Middle frontal gyrus (tissue), 1 donor: ENCODE data around the gene SETDB2.

Experiments
- DNase-seq: peaks from one replicate; pipeline ENCODE4 v3.0.0-alpha.2; 2015; ENCODE audit warnings: low spot score; ENCODE audit errors: extremely low spot score

Gene SETDB2

DNA sequence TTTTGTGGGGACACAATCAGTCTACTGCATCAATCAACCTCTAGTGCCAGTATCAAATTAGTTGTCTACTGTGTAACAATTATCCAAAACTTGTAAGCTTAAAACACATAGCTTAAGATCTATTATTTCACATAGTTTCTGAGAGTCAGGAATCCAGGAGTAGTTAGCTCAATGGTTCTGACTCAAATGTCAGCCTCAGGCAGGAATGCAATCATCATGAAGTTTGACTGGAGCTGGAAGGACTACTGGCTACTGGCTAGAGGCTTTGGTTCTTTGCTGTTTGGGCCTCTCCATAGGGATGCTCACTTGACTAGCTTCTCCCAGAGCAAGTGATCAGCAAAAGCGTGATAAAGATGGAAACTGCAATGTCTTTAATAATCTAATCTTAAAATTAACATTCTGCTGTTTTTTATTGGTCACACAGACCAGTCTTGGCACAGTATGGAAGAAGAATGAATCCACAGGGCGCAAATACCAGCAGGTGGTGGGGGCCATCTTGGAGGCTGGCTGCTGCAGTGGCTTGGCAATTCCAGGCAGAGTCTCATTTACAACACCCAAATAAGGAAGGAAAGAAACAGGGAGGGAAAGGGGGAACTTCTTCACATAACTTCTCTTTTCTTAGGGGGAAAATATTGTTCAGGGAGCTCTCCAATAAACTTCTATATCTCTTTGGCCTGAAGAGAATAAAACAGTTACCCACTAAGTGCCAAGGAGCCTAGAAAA, 15.9 kb upstream of the SETDB2 start:
- no peak for DNase-seq

GRCh38 chr13:49429121-49429520, 15.0 kb upstream of the SETDB2 start:
- no peak for DNase-seq

DNA sequence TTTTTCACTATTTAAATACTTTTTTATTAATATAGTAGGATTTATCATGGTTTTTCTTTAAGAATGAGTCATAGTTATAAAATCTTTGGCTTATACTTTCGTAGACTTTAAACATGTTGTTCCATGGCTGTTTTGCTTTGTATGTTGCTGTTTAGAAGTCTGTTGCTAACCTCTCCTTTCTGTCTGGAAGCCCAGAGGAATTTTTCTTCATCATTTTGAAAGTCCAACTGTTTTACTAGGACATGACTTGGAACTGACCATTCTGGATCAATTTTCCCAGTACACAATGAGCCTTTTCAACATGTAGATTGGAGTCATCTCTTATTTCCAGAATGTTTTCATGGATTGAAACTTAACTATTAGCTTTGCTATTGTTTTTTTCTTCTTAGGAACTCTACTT, 8.1 kb upstream of the SETDB2 start:
- DNase-seq = no peak

DNA sequence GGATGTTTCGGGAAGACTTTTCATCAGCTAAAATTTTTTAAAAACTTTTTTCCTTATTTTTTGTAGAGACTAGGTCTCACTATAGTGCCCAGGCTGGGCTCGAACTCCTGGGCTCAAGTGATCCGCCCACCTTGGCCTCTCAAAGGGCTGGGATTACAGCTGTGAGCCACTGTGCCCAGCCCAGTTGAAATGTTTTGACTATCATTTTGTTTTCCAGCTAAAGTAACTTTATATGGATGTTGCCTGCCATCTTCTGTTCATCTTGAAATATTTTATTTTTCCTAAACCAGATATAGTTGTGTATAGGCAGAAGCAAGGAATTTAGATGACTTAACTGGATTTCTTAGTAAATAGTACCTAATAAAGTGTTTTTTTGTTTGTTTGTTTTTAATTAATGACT, 7.2 kb upstream of the SETDB2 start:
- no peak for DNase-seq

- no peak for DNase-seq
These were observed 6.4 kb upstream of the SETDB2 start for GRCh38 chr13:49437705-49438104.

DNA sequence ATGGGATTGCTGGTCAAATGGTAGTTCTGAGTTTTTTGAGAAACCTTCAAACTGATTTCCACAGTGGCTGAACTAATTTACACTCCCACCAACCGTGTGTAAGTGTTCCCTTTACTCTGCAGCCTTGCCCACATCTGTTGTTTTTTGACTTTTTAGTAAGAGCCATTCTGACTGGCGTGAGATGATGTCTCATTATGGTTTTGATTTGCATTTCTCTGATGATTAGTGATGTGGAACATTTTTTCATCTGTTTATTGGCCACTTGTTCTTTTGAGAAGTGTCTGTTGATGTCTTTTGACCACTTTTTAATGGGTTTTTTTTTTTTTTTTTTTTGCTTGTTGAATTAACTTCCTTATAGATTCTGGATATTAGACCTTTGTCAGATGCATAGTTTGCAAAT, 4.5 kb upstream of the SETDB2 start:
- DNase-seq = no peak

GRCh38 chr13:49441312-49441711, 2.8 kb upstream of the SETDB2 start:
- no peak for DNase-seq

- no peak for DNase-seq
These were observed 2.2 kb upstream of the SETDB2 start for GRCh38 chr13:49441846-49442245.

GRCh38 chr13:49443357-49443703, 744 bp upstream of the SETDB2 start:
- no peak for DNase-seq

DNA sequence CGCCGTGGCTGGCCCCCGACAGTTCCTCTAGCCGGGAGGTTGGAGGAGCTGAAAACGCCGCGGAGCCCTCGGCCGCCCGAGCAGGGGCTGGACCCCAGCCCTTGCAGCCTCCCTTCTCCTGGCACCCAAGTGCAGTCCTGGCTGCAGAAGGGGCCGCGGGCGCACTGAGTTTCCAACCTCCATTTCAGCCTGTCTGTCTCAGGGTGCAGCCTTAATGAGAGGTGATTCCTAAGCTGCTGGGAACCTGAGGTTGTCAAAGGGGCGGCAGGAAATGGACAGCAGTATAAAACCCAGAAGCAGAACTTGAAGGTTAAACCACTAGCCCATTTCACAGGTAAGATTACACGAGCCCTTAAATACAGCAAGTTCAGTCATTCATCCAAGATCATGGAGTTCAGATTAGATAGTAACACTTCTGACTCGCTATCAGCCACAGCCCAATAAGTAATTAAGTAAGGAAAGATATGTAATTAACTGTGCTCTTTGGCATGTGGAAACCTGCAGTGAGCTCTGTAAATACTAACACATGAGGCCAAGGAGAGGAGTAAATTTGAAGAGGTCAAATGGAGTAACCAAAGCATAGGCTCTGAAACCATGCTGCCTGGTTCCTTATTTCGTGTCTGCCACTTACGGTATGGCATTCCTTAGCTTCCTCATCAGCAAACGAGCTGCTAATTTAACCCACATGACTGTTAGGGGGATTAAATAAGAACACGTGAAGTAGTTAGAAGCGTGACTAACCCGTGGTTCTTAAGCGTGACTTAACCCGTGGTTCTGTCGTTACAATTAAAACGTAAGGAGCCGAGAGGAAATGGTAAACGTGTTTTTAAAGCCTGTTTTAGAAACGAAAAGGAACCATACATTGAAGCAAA, 686 bp downstream of the SETDB2 start:
- no peak for DNase-seq

DNA sequence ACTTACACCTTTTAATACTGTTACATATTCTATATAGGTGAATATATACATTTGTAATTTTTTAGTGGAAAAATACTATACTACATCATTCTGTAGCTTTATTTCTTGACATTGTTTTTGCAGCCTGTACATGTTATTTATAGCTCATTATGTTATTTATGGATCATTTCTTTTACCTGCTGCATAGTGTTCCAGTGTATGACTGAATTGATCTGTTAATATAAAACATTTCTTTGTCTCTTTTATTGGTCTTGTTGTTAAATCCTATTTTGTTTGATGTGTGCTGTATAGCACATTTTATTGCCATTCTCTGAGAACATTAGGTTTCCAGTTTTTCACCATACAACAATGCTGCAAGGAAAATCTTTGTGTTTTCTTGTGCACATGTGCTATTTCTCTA, 2.4 kb downstream of the SETDB2 start:
- DNase-seq = no peak

GRCh38 chr13:49448753-49449152, 4.7 kb downstream of the SETDB2 start:
- DNase-seq = no peak

DNA sequence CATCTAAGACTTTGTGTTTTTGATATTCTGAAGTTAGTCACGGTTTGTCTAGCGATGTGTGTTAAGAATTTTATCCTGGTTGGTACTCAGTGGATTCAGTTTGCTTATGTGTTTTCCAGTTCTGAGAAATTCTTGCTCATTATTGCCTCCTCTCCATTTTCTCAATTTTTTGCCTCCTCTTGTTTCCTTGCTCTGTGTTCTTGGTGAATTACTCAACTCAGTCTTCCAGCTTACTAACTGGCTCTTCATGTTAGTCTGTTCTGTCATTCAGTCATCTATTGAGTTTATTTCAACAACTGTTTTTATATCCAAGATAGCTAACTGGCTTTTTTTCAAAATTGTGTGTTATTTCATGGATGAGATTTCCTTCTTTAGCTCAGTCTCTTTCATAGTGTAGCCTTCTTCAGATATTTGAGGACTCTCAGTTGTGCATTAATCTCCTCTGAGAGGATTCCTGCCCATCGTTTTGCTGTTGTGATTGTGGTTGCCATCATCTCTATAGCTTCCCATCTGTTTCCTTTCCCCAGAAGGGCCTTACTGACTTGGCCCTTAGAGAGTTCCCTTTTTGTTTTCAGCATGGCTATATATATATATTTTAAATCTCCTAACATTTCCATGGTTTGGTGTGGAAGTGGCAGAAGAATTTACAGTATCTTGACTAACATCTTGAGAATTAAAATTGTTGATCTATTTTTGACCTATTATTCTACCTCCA, 6.2 kb downstream of the SETDB2 start:
- DNase-seq = no peak

DNA sequence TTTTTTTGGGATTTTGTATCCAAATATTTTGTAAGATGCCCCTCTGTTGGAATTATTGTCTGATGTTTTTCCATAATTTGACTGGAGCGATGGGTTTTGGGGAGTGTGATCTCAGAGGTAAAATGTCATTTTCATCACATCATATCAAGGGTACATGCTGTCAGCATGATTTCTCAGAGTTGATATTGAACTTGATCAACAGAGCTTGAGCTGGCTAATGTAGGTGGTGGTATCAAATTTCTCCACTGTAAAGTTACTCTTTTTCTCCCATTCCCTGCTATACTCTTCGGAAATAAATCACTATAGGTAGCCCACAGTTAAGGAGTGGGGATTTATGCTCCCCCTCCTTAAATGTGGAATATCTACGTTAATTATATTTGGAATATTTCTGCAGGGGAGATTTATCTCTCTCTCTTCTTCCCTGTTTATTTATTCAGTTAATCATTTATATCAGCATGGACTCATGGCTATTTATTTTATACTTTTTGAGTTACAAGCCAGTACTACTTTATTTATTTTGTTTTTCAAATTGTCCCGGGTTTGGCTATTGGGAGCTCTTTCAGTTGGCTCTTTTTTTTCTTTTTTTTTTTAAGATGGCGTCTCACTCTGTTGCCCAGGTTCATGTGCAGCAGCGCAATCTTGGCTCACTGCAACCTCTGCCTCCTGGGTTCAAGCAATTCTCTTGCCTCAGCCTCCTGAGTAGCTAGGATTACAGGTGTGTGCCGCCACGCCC, 8.8 kb downstream of the SETDB2 start:
- no peak for DNase-seq

GRCh38 chr13:49453465-49453864, 9.4 kb downstream of the SETDB2 start:
- no peak for DNase-seq

DNA sequence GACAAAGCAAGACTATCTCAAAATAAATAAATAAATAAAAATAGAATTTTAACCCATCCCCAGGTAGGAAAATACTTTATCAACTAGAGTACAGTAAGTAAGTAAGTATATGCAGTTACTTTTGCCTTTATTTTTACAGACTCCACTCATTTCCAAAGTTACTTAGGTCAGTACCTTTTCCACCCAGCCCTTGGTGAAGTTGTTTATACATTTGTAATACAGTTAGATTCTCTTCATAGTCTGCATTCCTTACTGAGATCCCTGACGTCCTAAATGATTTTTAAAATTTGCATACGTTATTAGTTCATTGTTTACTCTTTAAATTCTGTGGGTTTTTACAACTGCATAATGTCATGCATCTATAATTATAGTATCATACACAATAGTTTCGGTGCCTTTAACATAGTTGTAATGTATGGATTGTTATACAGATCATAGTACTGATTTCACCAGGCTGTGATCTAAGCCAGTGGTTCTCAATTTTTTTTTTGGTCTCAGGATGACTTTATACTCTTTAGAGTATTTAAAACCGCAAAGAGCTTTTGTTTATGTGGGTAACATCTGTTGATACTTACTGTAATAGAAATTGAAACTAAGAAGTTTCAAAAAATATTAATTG, 10.4 kb downstream of the SETDB2 start:
- DNase-seq = no peak

- DNase-seq = no peak
These were observed 10.9 kb downstream of the SETDB2 start for GRCh38 chr13:49455007-49455398.

- DNase-seq = no peak
These were observed 12.1 kb downstream of the SETDB2 start for GRCh38 chr13:49456156-49456555.

DNA sequence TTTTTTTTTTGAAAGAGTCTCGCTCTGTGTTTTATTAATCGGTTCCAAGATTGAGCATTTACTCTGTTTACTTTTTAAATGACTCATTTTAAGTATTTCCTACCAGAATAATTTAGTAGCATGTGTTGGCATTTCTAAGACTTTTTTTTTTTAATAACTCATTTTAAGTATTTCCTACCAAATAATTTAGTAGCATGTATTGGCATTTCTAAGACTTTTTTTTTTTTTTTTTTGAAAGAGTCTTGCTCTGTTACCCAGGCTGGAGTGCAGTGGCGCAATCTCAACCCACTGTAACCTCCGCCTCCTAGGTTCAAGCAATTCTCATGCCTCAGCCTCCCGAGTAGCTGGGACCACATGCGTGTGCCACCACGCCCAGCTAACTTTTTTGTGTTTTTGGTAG, 13.1 kb downstream of the SETDB2 start:
- no peak for DNase-seq

- no peak for DNase-seq
These were observed 15.5 kb downstream of the SETDB2 start for GRCh38 chr13:49459580-49459979.

DNA sequence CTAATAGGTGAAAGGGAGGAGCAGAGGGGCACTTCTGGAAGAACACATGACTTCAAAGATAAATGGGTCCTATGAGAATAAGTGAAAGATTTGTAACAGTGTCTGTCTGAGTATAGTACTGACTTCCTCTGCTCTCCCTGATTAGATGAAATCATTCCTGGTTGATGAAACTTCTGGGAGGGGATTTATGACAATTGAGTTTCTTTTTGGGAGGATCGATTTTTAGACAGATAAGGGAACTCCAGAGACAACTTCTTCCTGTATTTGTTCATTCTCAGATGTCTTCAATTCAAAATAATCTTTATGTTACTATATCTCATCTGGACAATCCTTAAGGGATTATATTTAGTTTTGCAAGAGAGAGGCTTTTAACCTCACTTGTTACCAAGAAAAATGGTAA, 20.0 kb downstream of the SETDB2 start:
- no peak for DNase-seq
